ENCODE data around the gene HERC2. TPM values are rescaled to one million over a fixed set of nuclear protein-coding genes. Genes with fewer than 3 reads are reported as not detected.

Gene HERC2
- total RNA-seq, 2 donors from 2014 or later: 18.8 to 40.8 TPM

DNA sequence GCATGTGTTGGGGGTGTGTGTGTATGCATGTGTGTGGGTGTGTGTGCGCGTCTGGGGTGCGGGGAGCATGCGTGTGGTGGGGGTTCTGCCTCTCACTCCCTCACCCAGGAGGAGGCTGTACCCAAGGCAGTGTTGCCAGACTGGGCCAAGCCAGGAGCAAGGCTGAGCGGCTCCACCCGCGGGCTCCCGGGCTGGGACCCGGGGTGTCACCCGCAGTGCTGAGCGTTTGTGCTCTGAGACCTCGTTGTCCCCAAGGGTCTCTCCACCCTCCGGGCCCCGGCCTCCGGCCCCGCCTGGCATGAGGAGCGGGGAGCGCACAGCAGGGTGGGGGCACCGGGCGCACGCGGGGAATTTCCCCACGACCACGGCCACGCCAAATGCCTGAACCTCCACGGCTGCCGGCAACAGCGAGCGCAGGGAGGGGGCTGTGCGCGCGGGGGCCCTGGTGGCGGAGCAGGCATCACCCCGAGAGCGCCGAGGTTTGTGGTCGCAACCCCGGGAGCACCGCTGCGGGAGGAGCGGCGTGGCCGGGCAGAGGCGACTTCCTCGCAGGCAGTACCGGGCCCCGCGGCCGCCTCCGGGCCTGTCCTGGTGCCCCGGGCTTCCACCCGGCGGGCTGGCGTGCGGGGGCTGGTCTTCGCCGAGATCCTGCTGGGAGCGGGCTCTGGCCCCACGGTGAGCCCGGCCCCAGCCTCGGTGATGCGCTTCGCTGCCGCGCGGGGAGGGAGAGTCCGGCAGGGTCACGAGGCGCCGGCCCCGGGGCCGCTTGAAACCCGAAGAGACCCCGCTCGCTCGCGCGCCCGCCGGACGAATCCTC lies 215.5 kb downstream of the HERC2 start:
- Mint-ChIP-seq H3K27me3 (peaks cover 19% of the 10 kb centered on the region), H3K4me1 (peaks cover 12% of the 10 kb centered on the region), H3K4me3 (peak overlapping the region; percentile 67), H3K36me3 (ENCODE audit: low read depth) (peaks cover 4% of the 10 kb centered on the region), H3K27ac (peak overlapping the region; percentile 62), H3K9me3 (no peaks in the 10 kb centered on the region)
- ATAC-seq (replicated peaks): peak; percentile 37

- Mint-ChIP-seq H3K9me3 (no peaks in the 10 kb centered on the region), H3K4me1 (peaks cover 12% of the 10 kb centered on the region), H3K27ac (peak overlapping the region; percentile 62)
These were observed 216.2 kb downstream of the HERC2 start for GRCh38 chr15:28105793-28106192.

DNA sequence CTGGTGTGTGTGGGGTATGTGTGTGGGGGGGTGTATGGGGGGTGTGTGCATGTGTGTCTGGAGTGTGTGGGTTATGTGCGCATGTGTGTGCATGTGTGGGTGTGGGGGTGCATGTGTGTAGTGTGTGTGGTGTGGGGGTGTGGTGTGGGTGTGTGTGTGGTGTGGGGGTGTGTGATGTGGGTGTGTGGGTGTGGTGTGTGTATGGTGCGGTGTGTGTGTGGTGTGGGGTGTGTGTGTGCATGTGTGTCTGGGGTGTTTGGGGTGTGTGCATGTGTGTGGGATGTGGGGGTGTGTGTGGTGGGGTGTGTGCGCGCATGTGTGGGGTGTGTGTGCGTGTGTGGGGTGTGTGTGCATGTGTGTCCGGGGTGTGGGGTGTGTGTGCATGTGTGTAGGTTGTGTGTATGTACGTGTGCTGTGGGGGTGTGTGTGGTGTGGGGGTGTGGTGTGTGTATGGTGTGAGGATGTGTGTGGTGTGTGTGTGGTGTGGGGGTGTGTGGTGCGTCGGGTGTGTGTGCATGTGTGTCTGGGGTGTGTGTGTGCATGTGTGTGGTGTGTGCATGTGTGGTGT lies 216.7 kb downstream of the HERC2 start:
- H3K9me3 Mint-ChIP-seq: no peaks in the 10 kb centered on the region

More at GRCh38 chr15:28105793-28106192, 216.2 kb downstream of the HERC2 start:
- Mint-ChIP-seq H3K36me3 (ENCODE audit: low read depth) (no peaks in the 10 kb centered on the region), H3K4me3 (peak overlapping the region; percentile 67), H3K27me3 (peaks cover 19% of the 10 kb centered on the region)
- no peak for ATAC-seq (replicated peaks)

DNA sequence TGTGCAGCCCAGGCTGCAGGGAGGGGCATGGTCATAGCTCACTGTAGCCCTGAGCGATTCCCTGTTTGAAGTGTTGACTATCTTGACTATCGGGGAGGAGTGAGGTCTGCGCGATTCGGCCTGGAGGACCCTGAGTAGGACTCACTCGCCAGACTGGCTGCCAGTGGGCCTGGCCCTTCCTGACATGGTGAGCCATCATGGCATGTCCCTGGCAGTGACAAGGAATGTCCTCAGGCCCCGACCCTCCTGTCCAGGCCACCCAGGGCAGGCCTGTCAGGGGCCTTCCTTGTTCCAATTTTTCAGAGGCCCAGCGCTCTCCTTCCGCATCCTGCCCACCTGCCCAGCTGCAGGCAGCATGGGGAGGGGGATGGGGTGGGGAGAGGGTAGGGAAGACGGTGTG lies 217.7 kb downstream of the HERC2 start:
- no peaks in the 10 kb centered on the region for H3K9me3 Mint-ChIP-seq
- ATAC-seq (replicated peaks): no peak
- peaks cover 30% of the 10 kb centered on the region for H3K27me3 Mint-ChIP-seq
- H3K27ac Mint-ChIP-seq: no peak overlapping the region
- H3K36me3 Mint-ChIP-seq (ENCODE audit: low read depth): no peaks in the 10 kb centered on the region
- H3K4me1 Mint-ChIP-seq: peaks cover 19% of the 10 kb centered on the region
- no peak overlapping the region for H3K4me3 Mint-ChIP-seq

More for the DNA sequence above, 216.7 kb downstream of the HERC2 start:
- H3K27ac Mint-ChIP-seq: peak overlapping the region; percentile 62
- no peaks in the 10 kb centered on the region for H3K36me3 Mint-ChIP-seq (ENCODE audit: low read depth)
- no peak for ATAC-seq (replicated peaks)
- H3K27me3 Mint-ChIP-seq: peaks cover 22% of the 10 kb centered on the region
- H3K4me3 Mint-ChIP-seq: peak overlapping the region; percentile 67
- H3K4me1 Mint-ChIP-seq: peaks cover 12% of the 10 kb centered on the region

GRCh38 chr15:28103831-28104230 lies 218.1 kb downstream of the HERC2 start:
- no peaks in the 10 kb centered on the region for H3K36me3 Mint-ChIP-seq (ENCODE audit: low read depth)
- H3K27ac Mint-ChIP-seq: no peak overlapping the region
- H3K27me3 Mint-ChIP-seq: peaks cover 30% of the 10 kb centered on the region
- H3K9me3 Mint-ChIP-seq: no peaks in the 10 kb centered on the region
- H3K4me1 Mint-ChIP-seq: peaks cover 19% of the 10 kb centered on the region
- no peak for ATAC-seq (replicated peaks)
- no peak overlapping the region for H3K4me3 Mint-ChIP-seq

- Mint-ChIP-seq H3K9me3 (no peaks in the 10 kb centered on the region), H3K27ac (no peak overlapping the region)
These were observed 220.0 kb downstream of the HERC2 start for GRCh38 chr15:28101983-28102441.

GRCh38 chr15:28101201-28101600 lies 220.8 kb downstream of the HERC2 start:
- H3K36me3 Mint-ChIP-seq (ENCODE audit: low read depth): peaks cover 5% of the 10 kb centered on the region
- H3K27ac Mint-ChIP-seq: no peak overlapping the region
- peaks cover 43% of the 10 kb centered on the region for H3K27me3 Mint-ChIP-seq
- ATAC-seq (replicated peaks): no peak
- peaks cover 26% of the 10 kb centered on the region for H3K4me1 Mint-ChIP-seq
- H3K4me3 Mint-ChIP-seq: no peak overlapping the region
- no peaks in the 10 kb centered on the region for H3K9me3 Mint-ChIP-seq

More at GRCh38 chr15:28101983-28102441, 220.0 kb downstream of the HERC2 start:
- Mint-ChIP-seq H3K4me3 (no peak overlapping the region), H3K36me3 (ENCODE audit: low read depth) (peaks cover 5% of the 10 kb centered on the region), H3K27me3 (peaks cover 42% of the 10 kb centered on the region), H3K4me1 (peaks cover 26% of the 10 kb centered on the region)
- ATAC-seq (replicated peaks): no peak

DNA sequence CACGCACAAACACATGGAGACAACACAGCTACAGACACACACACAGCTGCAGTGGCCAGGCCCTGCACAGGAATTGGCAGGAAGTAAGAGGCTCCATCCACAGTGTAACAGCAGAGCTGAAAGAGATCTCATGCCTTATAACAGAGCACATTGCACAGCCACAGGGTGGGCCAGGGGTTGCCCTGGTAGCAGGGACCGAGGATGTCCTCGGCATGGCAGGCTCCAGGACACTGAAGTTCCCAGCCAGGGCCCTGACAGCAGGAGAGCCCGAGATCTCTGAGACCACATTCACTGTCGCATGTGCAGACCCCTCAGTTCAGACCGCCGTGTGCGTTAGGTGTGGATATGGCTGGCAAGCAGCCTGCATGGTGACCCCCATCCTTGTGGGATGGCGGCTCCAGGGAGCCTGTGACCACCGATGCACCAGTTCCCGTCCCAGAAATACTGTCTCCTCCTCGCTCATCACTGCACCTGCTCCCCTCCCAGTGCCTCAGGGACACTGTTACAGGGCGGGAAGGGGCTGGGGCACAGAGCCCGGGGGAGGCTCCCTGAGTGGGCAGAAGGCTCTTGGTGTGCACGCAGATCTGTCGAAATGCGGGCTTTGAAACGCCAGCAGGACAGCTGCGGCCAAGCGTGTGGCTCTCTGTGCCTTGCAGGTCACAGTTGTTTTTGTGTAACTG lies 221.3 kb downstream of the HERC2 start:
- Mint-ChIP-seq H3K9me3 (no peaks in the 10 kb centered on the region), H3K27ac (no peak overlapping the region), H3K4me3 (no peak overlapping the region), H3K36me3 (ENCODE audit: low read depth) (peaks cover 5% of the 10 kb centered on the region), H3K4me1 (peaks cover 21% of the 10 kb centered on the region), H3K27me3 (peaks cover 40% of the 10 kb centered on the region)
- no peak for ATAC-seq (replicated peaks)

DNA sequence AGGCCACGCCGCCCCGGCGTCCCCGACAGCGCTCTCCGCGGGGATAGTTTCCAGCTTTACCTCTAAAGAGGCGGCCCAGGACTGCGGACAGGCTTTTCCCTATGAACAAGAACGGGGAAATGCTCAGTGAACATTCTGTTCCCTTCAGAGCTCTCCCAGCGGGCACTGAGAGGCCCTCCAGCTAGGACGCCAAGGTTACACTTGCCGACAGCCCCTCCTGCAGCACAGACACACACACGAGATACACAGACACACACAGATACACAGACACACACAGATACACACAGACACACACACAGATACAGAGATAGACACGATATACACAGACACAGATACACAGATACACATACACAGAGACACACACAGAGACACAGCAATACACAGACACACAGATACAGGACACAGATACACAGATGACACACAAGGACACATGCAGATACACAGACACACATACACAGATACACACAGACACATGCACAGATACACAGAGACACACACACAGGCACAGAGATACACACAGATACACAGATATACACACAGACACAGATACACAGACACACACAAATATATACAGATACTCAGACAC lies 222.3 kb downstream of the HERC2 start:
- no peak overlapping the region for H3K27ac Mint-ChIP-seq
- no peaks in the 10 kb centered on the region for H3K9me3 Mint-ChIP-seq
- peaks cover 16% of the 10 kb centered on the region for H3K4me1 Mint-ChIP-seq
- H3K36me3 Mint-ChIP-seq (ENCODE audit: low read depth): peaks cover 5% of the 10 kb centered on the region
- ATAC-seq (replicated peaks): no peak
- H3K4me3 Mint-ChIP-seq: peak overlapping the region; percentile 13
- peaks cover 33% of the 10 kb centered on the region for H3K27me3 Mint-ChIP-seq

DNA sequence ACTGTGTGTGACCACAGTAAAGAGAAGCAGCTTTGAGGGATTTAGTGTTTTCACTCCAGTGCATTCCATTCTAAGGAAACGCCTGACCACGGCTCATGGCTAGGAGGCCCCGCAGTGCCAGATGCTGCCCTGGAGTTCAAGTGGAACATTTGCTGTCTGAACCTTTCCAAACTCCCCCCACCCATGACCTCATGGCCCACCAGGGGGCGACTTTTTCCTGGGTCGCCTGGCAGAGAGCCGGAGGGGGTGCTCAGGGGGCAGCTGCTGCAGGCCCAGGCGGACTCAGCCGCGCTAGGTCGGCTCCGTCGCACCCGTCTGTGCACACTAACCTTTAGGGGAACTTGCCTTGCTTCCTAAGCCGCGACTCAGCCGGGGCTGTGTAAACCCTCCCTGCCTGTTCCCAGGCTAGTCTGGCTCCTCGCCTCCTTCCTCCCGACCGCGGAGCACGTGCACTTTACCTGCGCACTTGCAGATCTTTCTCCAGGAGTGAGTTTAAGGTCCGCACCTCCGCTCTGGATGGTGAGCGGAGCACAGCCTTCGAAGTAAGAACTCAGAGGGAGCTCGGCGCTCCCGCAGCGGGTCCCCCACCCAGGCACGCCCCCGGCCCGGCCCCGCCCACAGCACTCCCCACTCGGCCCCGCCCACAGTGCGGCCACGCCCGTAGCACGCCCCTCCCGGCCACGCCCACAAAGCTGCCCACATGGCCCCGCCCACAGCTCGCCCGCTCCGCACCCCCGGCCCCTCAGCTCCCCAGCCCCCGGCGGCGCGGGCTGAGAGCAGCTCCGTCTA lies 223.0 kb downstream of the HERC2 start, which contains the start of gene OCA2:
TSS of gene OCA2 (minus strand) at position 550 of the 789 bp plus-strand sequence. CDS start 17,441 bp downstream, outside the sequence.
- Mint-ChIP-seq H3K27me3 (peaks cover 32% of the 10 kb centered on the region), H3K27ac (no peak within 1 kb of the TSS), H3K9me3 (no peaks in the 10 kb centered on the region), H3K36me3 (ENCODE audit: low read depth) (peaks cover 5% of the 10 kb centered on the region), H3K4me3 (peak within 1 kb of the TSS; percentile 66), H3K4me1 (peaks cover 14% of the 10 kb centered on the region)
- no peak for ATAC-seq (replicated peaks)

- H3K27me3 Mint-ChIP-seq: peaks cover 36% of the 10 kb centered on the region
- H3K4me1 Mint-ChIP-seq: peaks cover 14% of the 10 kb centered on the region
- H3K9me3 Mint-ChIP-seq: no peaks in the 10 kb centered on the region
- no peak for ATAC-seq (replicated peaks)
- H3K27ac Mint-ChIP-seq: no peak overlapping the region
- H3K36me3 Mint-ChIP-seq (ENCODE audit: low read depth): peaks cover 5% of the 10 kb centered on the region
- peak overlapping the region; percentile 66 for H3K4me3 Mint-ChIP-seq
These were observed 223.6 kb downstream of the HERC2 start for GRCh38 chr15:28098360-28098765.

DNA sequence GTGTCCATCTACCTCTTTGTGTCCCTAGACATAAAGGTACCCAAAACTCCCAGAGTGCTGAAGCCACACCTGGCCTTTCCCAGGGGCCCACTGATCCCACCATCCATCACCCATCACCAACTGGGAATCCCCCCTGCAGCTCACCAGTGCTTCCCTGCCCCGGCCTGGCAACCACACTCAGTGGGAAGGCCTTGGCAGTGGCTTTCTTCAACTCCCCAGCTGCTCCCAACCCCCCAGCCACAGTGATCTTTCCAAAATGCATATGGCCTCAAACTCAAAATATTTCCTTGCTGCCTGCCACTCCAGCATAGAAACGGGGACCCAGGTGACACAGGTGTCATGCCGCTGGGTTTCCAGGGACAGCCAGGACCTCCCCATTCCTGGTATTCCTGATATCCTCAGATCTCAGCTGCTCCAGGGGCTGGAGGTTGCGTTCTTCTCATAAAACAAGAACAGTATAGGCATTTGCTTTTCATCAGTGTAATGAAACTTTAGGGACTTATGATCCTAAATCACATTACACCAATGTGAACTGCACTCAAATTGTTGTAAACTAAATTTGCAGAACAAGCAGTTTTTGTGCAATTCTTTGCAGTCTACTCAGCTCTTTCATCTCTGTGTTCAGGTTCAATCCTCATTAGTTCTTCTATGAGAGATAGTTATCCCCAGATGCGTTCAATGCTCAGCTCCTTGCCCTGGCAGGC lies 224.2 kb downstream of the HERC2 start:
- H3K36me3 Mint-ChIP-seq (ENCODE audit: low read depth): peaks cover 7% of the 10 kb centered on the region
- no peaks in the 10 kb centered on the region for H3K9me3 Mint-ChIP-seq
- peaks cover 36% of the 10 kb centered on the region for H3K27me3 Mint-ChIP-seq
- peak overlapping the region; percentile 66 for H3K4me3 Mint-ChIP-seq
- ATAC-seq (replicated peaks): no peak
- peaks cover 14% of the 10 kb centered on the region for H3K4me1 Mint-ChIP-seq
- H3K27ac Mint-ChIP-seq: no peak overlapping the region
